Suprapubic skin (tissue), 4 donors: ENCODE results near the gene DNAJC5. TPM values are rescaled to one million over a fixed set of nuclear protein-coding genes. Genes with fewer than 3 reads are reported as not detected.
"Not testable (repeated sequence)": the region's sequence is repeated elsewhere in the genome, so short reads cannot be mapped to it uniquely, and the experiment has no call there.

Experiments used
- DNase-seq, 2 donors: peaks; one replicate each; pipeline ENCODE4 v3.0.0-alpha.2; 2019; ENCODE audit warnings: low spot score in 2 of 2
- H3K27ac ChIP-seq: fragments of 200-600 bp; sonication (generic); one replicate; pipeline ENCODE4 v1.5.1; 2019
- H3K27me3 ChIP-seq: fragments of 200-600 bp; sonication (generic); one replicate; pipeline ENCODE4 v1.5.1; 2019
- H3K36me3 ChIP-seq: fragments of 200-600 bp; sonication (generic); one replicate; pipeline ENCODE4 v1.5.1; 2019
- H3K4me1 ChIP-seq: fragments of 200-600 bp; sonication (generic); one replicate; pipeline ENCODE4 v1.5.1; 2019
- H3K4me3 ChIP-seq: fragments of 200-600 bp; sonication (generic); one replicate; pipeline ENCODE4 v1.5.1; 2019; ENCODE audit warnings: mild to moderate bottlenecking
- H3K9me3 ChIP-seq: fragments of 200-600 bp; sonication (generic); one replicate; pipeline ENCODE4 v1.5.1; 2019
- EP300 ChIP-seq: sonication (generic); formaldehyde crosslinking; IDR thresholded peaks from one replicate; pipeline ENCODE4 v1.6.1; 2017; ENCODE audit warnings: antibody characterized with exemption
- POLR2A ChIP-seq, 2 donors: fragments of 450-650 bp; IDR thresholded peaks; one replicate each; pipeline ENCODE4 v1.6.1; 2017; ENCODE audit warnings: antibody characterized with exemption in 2 of 2, mild to moderate bottlenecking in 2 of 2, moderate library complexity in 2 of 2
- POLR2AphosphoS5 ChIP-seq, 3 donors: sonication (generic); formaldehyde crosslinking; IDR thresholded peaks; one replicate each; pipeline ENCODE4 v1.6.1; 2017; ENCODE audit warnings: antibody characterized with exemption in 3 of 3
- WGBS: methylation state at CpG from one replicate; pipeline ENCODE4 v1.1.5; 2018; 5-methylcytosine and 5-hydroxymethylcytosine counted together
- total RNA-seq, 4 donors: library from RNA; depleted of rRNA; stranded (reverse); fragments of >200 nt; gene quantifications; one replicate each; pipeline ENCODE4 v1.1.0, GENCODE V29; 2016
- TF ChIP-seq, protein P1 (sequence below), 2 donors: fragments of 200-600 bp in 1 of 2; fragments of 450-650 bp in 1 of 2; sonication (generic) in 1 of 2; IDR thresholded peaks; one replicate each; pipeline ENCODE4 v1.5.1; 2016 to 2019; ENCODE audit warnings: antibody characterized with exemption in 2 of 2, mild to moderate bottlenecking in 1 of 2, moderate library complexity in 1 of 2

The DNAJC5 gene
- total RNA-seq, 4 donors from 2014 or later, result 36.4 to 62.0 (median 53.7) TPM

DNA sequence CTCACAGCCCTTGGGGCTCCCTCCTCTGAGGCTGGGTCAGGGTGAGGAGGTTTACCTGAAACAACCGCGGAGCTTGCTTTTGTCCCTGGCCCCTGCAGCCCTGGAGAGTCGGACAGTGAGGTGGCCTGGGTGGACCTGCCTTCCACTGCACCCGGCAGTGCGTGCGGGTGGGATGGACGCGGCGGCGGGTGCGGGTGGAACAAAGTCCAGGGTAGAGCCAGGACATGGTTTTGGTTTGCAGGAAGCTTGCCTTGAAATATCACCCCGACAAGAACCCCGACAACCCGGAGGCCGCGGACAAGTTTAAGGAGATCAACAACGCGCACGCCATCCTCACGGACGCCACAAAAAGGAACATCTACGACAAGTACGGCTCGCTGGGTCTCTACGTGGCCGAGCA lies 34.1 kb downstream of the DNAJC5 start:
- DNase-seq, result no peak
- no peaks in the 10 kb centered on the region for H3K4me1 ChIP-seq
- peaks cover 69% of the 10 kb centered on the region for H3K36me3 ChIP-seq
- 96% methylated on average over 24 of the region's 26 CpGs for WGBS
- H3K27ac ChIP-seq, result no peak overlapping the region
- no peaks in the 10 kb centered on the region for H3K9me3 ChIP-seq
- TF ChIP-seq POLR2AphosphoS5 (IDR thresholded peaks at IDR 0.05) (no peak), EP300 (no peak), POLR2A (IDR thresholded peaks at IDR 0.05) (no peak)
- TF ChIP-seq, protein P1, sequence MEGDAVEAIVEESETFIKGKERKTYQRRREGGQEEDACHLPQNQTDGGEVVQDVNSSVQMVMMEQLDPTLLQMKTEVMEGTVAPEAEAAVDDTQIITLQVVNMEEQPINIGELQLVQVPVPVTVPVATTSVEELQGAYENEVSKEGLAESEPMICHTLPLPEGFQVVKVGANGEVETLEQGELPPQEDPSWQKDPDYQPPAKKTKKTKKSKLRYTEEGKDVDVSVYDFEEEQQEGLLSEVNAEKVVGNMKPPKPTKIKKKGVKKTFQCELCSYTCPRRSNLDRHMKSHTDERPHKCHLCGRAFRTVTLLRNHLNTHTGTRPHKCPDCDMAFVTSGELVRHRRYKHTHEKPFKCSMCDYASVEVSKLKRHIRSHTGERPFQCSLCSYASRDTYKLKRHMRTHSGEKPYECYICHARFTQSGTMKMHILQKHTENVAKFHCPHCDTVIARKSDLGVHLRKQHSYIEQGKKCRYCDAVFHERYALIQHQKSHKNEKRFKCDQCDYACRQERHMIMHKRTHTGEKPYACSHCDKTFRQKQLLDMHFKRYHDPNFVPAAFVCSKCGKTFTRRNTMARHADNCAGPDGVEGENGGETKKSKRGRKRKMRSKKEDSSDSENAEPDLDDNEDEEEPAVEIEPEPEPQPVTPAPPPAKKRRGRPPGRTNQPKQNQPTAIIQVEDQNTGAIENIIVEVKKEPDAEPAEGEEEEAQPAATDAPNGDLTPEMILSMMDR (IDR thresholded peaks at IDR 0.05), result no peak
- no peak overlapping the region for H3K4me3 ChIP-seq
- H3K27me3 ChIP-seq, result no peaks in the 10 kb centered on the region

DNA sequence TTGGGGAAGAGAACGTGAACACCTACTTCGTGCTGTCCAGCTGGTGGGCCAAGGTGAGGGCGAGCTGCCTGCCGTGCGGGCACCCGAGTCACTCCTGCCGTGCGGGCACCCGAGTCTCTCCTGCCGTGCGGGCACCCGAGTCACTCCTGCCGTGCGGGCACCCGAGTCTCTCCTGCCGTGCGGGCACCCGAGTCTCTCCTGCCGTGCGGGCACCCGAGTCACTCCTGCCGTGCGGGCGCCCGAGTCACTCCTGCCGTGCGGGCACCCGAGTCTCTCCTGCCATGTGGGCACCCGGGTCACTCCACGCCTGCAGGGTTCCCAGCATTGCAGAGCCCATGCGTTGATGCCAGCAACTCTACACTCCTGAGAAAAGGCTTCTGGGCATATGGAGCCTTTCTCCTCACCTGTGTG lies 34.6 kb downstream of the DNAJC5 start:
- H3K27me3 ChIP-seq, H3K9me3 ChIP-seq, H3K4me1 ChIP-seq, DNase-seq, H3K27ac ChIP-seq, H3K4me3 ChIP-seq: not testable (repeated sequence)
- WGBS, result 94% methylated on average over 28 of the region's 31 CpGs
- peaks cover 71% of the 10 kb centered on the region for H3K36me3 ChIP-seq

DNA sequence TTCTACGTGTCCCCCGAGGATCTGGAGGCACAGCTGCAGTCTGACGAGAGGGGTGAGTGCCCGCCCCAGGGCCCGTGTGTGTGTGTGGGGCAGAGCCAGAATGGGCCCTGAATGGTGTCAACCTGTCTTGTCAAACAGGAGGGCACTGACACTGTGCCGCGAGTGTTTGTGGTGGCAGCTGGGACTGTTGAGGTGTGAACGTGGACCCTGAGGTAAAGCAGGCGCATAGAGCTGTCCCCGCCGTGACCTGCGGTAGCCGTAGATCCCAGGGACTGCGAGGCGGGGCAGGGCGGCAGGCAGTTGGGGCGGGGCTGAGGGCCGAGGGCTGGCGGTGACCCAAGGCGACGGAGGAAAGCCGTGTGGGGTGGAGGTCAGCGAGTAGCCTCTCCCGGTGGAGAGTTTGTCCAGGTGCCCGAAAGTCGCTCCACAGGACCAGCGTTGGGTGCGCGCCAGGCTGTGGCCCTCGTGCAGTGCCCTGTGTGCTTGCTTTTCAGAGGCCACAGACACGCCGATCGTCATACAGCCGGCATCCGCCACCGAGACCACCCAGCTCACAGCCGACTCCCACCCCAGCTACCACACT lies 36.1 kb downstream of the DNAJC5 start:
- Histone ChIP-seq H3K27me3 (no peaks in the 10 kb centered on the region), H3K4me3 (no peak overlapping the region), H3K27ac (no peak overlapping the region), H3K4me1 (no peaks in the 10 kb centered on the region), H3K36me3 (peaks cover 87% of the 10 kb centered on the region), H3K9me3 (no peaks in the 10 kb centered on the region)
- 91% methylated on average over 35 of the region's 37 CpGs for WGBS
- no peak for DNase-seq
- TF ChIP-seq EP300 (no peak), POLR2AphosphoS5 (IDR thresholded peaks at IDR 0.05) (no peak), POLR2A (IDR thresholded peaks at IDR 0.05) (no peak)
- TF ChIP-seq, protein P1 (IDR thresholded peaks at IDR 0.05), result no peak

DNA sequence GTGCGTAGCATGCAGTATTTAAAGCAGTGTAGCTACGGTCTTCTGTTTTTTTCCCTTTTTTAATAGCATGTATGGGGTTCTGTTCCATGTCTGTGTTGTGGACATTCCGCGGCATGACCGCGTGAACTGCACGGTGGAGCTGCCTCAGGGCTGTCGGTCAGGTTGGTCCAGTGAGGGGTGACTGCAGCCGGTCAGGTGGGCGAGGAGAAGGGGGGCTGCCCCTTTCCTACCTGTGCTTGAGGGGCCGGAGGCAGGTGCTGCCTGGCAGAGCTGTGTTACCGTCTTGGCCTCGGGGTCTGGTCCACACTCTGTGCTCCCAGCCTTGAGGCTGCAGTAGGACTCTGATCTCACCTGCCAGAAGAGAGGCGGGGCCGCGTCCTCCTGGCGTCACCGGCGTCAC lies 36.8 kb downstream of the DNAJC5 start:
- Histone ChIP-seq H3K27ac (no peak overlapping the region), H3K9me3 (no peaks in the 10 kb centered on the region), H3K4me1 (no peaks in the 10 kb centered on the region), H3K36me3 (peaks cover 82% of the 10 kb centered on the region), H3K4me3 (no peak overlapping the region), H3K27me3 (no peaks in the 10 kb centered on the region)
- TF ChIP-seq POLR2AphosphoS5 (IDR thresholded peaks at IDR 0.05) (no peak), EP300 (no peak), POLR2A (IDR thresholded peaks at IDR 0.05) (no peak)
- TF ChIP-seq, protein P1 (IDR thresholded peaks at IDR 0.05), result no peak
- WGBS, result 93% methylated on average over 18 of the region's 19 CpGs
- DNase-seq, result no peak

DNA sequence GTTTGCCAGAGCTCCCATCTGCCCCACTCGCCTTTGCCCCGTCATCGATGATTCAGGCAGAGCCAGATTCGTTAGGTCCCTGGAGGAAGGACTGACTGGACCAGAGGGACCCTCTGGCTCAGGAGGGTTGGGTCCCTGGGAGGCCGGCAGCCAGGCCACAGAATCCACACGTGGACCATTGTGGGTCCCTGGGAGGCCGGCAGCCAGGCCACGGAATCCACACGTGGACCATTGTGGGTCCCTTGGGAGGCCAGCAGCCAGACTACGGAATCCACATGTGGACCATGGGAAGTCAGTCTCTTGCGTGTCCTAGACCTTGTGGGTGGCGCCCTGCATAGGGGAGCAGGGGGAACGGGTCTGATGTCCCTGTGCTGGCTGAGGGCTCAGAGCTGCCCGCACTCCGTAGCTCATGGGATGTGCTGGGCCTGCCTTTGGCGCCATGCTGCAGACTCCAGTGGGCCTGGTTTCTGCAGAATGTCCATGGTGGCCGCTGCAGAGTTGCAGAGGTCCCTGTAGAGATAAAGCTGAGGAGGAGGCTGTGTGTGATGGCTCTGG lies 37.8 kb downstream of the DNAJC5 start:
- no peaks in the 10 kb centered on the region for H3K4me1 ChIP-seq
- 95% methylated on average over 4 of the region's 17 CpGs for WGBS
- no peak overlapping the region for H3K27ac ChIP-seq
- H3K4me3 ChIP-seq, result no peak overlapping the region
- peaks cover 76% of the 10 kb centered on the region for H3K36me3 ChIP-seq
- no peaks in the 10 kb centered on the region for H3K9me3 ChIP-seq
- no peak for DNase-seq
- TF ChIP-seq POLR2A (IDR thresholded peaks at IDR 0.05), result no peak
- TF ChIP-seq EP300, result no peak
- TF ChIP-seq, protein P1 (IDR thresholded peaks at IDR 0.05), result no peak
- no peak for TF ChIP-seq POLR2AphosphoS5 (IDR thresholded peaks at IDR 0.05)
- H3K27me3 ChIP-seq, result no peaks in the 10 kb centered on the region

DNA sequence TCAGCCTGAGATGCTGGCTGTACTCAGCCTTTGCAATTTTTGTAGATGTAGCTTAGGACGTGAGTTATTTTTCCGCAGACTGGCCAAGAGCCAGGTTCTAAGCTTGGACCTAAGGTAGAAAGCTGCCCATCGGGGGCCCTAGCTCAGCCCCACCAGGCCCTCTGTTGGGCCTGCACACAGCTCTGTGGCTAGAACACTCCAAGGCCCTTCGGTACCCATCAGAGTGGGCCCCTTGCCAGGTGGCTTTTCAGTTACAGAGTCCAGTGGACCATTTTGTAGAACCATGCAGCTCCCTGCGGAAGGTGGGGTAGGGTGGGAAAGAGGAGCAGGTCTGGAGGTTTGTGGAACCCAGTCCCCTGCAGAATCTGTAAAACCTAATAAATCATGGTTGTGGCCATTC lies 38.7 kb downstream of the DNAJC5 start:
- peaks cover 72% of the 10 kb centered on the region for H3K36me3 ChIP-seq
- H3K9me3 ChIP-seq, result no peaks in the 10 kb centered on the region
- no peaks in the 10 kb centered on the region for H3K27me3 ChIP-seq
- no peak for TF ChIP-seq EP300
- no peak for TF ChIP-seq POLR2AphosphoS5 (IDR thresholded peaks at IDR 0.05)
- no peak overlapping the region for H3K4me3 ChIP-seq
- no peaks in the 10 kb centered on the region for H3K4me1 ChIP-seq
- no peak overlapping the region for H3K27ac ChIP-seq
- no peak for DNase-seq
- 90% methylated on average over 5 of the region's 5 CpGs for WGBS
